CD4-positive, alpha-beta T cell (primary cell): ENCODE data around the gene TMCC3. TPM values are rescaled to one million over a fixed set of nuclear protein-coding genes. Genes with fewer than 3 reads are reported as not detected.

Experiments used
- ATAC-seq: fragments of 200-7000 bp; cut with Tn5 transposase; one replicate; pipeline ENCODE4 v1.10.0; 2022; ENCODE audit warnings: mild to moderate bottlenecking; ENCODE audit not compliant: poor library complexity
- CTCF ChIA-PET: fragments of 350-600 bp; sonication (Branson Sonifier 250); formaldehyde crosslinking; loops from one replicate; lab custom pipeline; 2021; ENCODE audit warnings: antibody characterized with exemption, inconsistent platforms; lab: Charles Lee
- POLR2A ChIA-PET: fragments of 350-600 bp; sonication (Branson Sonifier 250); formaldehyde crosslinking; loops from one replicate; lab custom pipeline; 2021; ENCODE audit warnings: antibody characterized with exemption, inconsistent platforms; lab: Charles Lee
- DNase-seq, 14 experiments: peaks; one replicate each; pipeline ENCODE4 v3.0.0-alpha.2; 2013 to 2020; ENCODE audit warnings: mixed read lengths in 2 of 14
- H3K27ac ChIP-seq, 2 donors: one replicate each; pipeline versions ENCODE4 v1.5.1 to v1.7.0; 2013; ENCODE audit warnings: low read length in 2 of 2, low read depth in 1 of 2, mild to moderate bottlenecking in 1 of 2
- H3K27me3 ChIP-seq, 2 experiments: 1 replicate in 1 of 2; 2 replicates in 1 of 2; pipeline versions ENCODE4 v1.6.1 to v1.7.0; 2013; ENCODE audit warnings: low read length in 2 of 2, control low read depth in 1 of 2, mild to moderate bottlenecking in 1 of 2, moderate library complexity in 1 of 2; ENCODE audit not compliant: insufficient read depth in 2 of 2, control insufficient read depth in 1 of 2
- H3K36me3 ChIP-seq: one replicate; pipeline ENCODE4 v1.6.1; 2013; ENCODE audit warnings: low read length, control low read depth; ENCODE audit not compliant: insufficient read depth
- H3K4me1 ChIP-seq: one replicate; pipeline ENCODE4 v1.6.1; 2013; ENCODE audit warnings: low read length, control low read depth; ENCODE audit not compliant: insufficient read depth
- H3K4me3 ChIP-seq: one replicate; pipeline ENCODE4 v1.5.1; 2013; ENCODE audit warnings: mild to moderate bottlenecking, low read length, moderate library complexity
- H3K9me3 ChIP-seq, 2 experiments: 1 replicate in 1 of 2; 2 replicates in 1 of 2; pipeline versions ENCODE4 v1.6.1 to v1.7.0; 2013; ENCODE audit warnings: low read length in 2 of 2, mild to moderate bottlenecking in 2 of 2, control low read depth in 1 of 2, moderate library complexity in 1 of 2; ENCODE audit not compliant: control insufficient read depth in 1 of 2, insufficient read depth in 1 of 2
- H3K27ac Mint-ChIP-seq: one replicate; pipeline ENCODE4 v1.8.0; 2020; ENCODE audit warnings: mixed read lengths
- H3K27me3 Mint-ChIP-seq: one replicate; pipeline ENCODE4 v1.8.0; 2021; ENCODE audit warnings: mixed read lengths
- H3K36me3 Mint-ChIP-seq: one replicate; pipeline ENCODE4 v1.8.0; 2021; ENCODE audit warnings: low read depth, mixed read lengths
- H3K4me1 Mint-ChIP-seq: one replicate; pipeline ENCODE4 v1.8.0; 2021; ENCODE audit warnings: low read depth, mixed read lengths
- H3K4me3 Mint-ChIP-seq: one replicate; pipeline ENCODE4 v1.8.0; 2020; ENCODE audit warnings: mild to moderate bottlenecking, mixed read lengths
- H3K9me3 Mint-ChIP-seq: one replicate; pipeline ENCODE4 v1.8.0; 2020; ENCODE audit warnings: mixed read lengths
- intact Hi-C, 2 experiments: fragments of 100-400 bp; cut with DNase I in 1 of 2; cut with micrococcal nuclease in 1 of 2; formaldehyde crosslinking; loops; one replicate each; pipeline versions ENCODE4 v1.15.1 to v1.9.0; 2023 to 2025; cut with DNase I, micrococcal nuclease
- total RNA-seq, 174 experiments: library from RNA in 2 of 174; stranded (reverse) in 2 of 174; gene quantifications; one replicate each; pipeline ENCODE4 v1.2.3 and lab custom pipeline; 2021 to 2026
- TF ChIP-seq, protein P1 (sequence below): fragments of 200-600 bp; IDR thresholded peaks from one replicate; pipeline ENCODE4 v1.8.0; 2022; ENCODE audit warnings: antibody characterized with exemption, mild to moderate bottlenecking

TMCC3 gene
- total RNA-seq, 2 experiments from 2014 or later, result 0.78 to 1.3 TPM

DNA sequence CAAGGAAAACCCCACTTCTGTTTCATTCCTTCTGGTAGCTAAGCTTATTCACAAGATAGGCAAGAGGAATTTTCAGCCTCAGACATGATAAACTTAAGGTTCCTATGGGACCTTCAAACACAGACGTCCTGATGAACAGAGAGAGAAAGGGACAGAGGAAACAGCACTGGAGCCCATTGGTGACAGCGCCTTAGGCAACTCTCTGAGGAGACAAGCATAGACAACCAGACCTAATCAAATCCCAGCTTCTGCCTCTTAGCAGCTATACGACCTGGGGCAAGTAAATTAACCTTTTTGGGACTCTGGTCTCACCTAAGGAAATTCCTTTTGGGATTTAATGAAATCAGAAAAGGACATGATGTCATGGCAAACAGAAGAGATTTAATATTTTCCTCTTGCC is 33.3 kb downstream of the TMCC3 start:
- Mint-ChIP-seq H3K9me3 (no peaks in the 10 kb centered on the region), H3K4me3 (no peak overlapping the region), H3K4me1 (peaks cover 12% of the 10 kb centered on the region), H3K36me3 (no peaks in the 10 kb centered on the region), H3K27ac (no peak overlapping the region), H3K27me3 (peaks cover 4% of the 10 kb centered on the region)
- Histone ChIP-seq H3K4me1 (peaks cover 4% of the 10 kb centered on the region), H3K36me3 (no peaks in the 10 kb centered on the region), H3K27me3 (no peaks in the 10 kb centered on the region), H3K9me3 (no peaks in the 10 kb centered on the region), H3K27ac (no peak overlapping the region), H3K4me3 (no peak overlapping the region)
- TF ChIP-seq, protein P1, sequence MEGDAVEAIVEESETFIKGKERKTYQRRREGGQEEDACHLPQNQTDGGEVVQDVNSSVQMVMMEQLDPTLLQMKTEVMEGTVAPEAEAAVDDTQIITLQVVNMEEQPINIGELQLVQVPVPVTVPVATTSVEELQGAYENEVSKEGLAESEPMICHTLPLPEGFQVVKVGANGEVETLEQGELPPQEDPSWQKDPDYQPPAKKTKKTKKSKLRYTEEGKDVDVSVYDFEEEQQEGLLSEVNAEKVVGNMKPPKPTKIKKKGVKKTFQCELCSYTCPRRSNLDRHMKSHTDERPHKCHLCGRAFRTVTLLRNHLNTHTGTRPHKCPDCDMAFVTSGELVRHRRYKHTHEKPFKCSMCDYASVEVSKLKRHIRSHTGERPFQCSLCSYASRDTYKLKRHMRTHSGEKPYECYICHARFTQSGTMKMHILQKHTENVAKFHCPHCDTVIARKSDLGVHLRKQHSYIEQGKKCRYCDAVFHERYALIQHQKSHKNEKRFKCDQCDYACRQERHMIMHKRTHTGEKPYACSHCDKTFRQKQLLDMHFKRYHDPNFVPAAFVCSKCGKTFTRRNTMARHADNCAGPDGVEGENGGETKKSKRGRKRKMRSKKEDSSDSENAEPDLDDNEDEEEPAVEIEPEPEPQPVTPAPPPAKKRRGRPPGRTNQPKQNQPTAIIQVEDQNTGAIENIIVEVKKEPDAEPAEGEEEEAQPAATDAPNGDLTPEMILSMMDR, result no peak
- intact Hi-C loops, result no loop called here
- DNase-seq (no peak), ATAC-seq (no peak)
- POLR2A ChIA-PET, result no interaction called here
- CTCF ChIA-PET, result no interaction called here

DNA sequence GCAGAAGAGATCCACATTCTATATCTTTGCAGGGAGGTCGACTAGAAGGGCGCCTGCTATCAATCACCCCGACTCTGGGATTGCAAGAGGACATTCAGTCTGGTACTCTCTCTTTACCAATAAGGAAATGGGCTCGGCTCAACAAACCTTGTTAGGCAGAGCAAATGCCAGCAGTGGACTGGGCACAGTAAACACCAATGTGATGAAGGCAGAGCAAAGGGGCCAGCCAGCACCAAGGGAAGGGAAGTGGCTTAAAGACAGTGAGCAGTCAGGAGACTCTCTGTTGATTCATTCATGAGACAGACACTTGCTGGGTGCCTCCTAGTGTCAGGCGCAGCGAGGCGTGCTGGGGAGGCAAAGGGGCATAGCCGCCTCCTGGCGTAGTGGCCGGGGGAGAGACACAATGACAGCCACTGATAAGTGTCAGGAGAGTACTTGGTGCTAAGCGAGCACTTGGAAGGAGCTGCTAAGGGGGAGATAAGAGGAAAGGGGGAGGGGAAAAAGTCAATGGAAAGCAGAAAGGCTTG is 34.1 kb downstream of the TMCC3 start:
- H3K4me3 ChIP-seq, result no peak overlapping the region

DNA sequence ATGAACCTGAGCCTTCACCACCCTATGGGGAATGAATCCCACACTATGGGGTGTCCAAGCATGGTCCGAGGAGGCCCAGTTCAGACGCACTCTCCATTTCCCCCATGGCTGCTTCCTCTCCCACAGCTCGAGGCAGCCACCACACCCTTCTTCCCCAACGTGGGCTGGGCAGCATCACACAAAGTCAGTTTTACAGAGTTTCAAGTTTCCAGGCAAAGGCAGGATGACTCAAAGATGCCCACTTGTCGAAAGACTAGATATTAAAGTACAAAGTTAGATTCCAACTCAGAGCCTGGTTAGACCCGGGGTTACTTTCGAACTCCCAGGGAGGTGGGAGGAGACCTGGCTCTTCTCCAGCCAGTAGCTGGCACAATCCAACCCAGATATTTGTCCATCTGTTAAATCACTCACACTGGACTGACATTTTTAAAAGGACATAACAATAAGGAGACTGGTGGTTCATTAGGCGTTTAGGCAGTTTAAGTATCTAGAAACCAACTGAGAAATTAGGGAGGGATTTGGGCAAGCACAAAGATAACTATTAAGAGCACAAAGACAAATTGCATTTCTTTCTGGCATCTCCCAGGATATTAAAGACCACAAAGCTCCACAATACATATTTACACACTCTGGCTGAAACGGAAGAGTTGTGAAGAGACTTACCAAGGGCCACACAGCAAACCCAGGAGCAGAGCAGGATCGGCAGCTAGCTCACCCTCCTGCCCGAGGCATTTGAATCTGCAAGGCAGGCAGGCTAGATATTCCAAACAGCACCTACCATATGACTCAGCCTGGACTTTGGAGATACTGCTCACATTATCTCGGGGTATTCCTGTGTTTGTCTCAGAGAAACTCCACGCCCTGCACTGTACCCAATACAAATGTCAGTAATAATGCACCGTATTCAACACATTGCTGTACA is 34.8 kb downstream of the TMCC3 start:
- POLR2A ChIA-PET, result no interaction called here
- intact Hi-C loops, result no loop called here
- Histone ChIP-seq H3K27me3 (no peaks in the 10 kb centered on the region), H3K4me1 (no peaks in the 10 kb centered on the region), H3K36me3 (no peaks in the 10 kb centered on the region), H3K4me3 (no peak overlapping the region), H3K27ac (no peak overlapping the region), H3K9me3 (no peaks in the 10 kb centered on the region)
- DNase-seq (no peak), ATAC-seq (no peak)
- Mint-ChIP-seq H3K36me3 (no peaks in the 10 kb centered on the region), H3K27ac (no peak overlapping the region), H3K27me3 (peaks cover 4% of the 10 kb centered on the region), H3K4me3 (no peak overlapping the region), H3K4me1 (no peaks in the 10 kb centered on the region), H3K9me3 (no peaks in the 10 kb centered on the region)
- TF ChIP-seq, protein P1, result no peak
- CTCF ChIA-PET, result no interaction called here

More for the DNA sequence above, 34.1 kb downstream of the TMCC3 start:
- Mint-ChIP-seq H3K4me3 (no peak overlapping the region), H3K36me3 (no peaks in the 10 kb centered on the region), H3K27ac (no peak overlapping the region), H3K27me3 (peaks cover 4% of the 10 kb centered on the region), H3K9me3 (no peaks in the 10 kb centered on the region), H3K4me1 (peaks cover 4% of the 10 kb centered on the region)
- Histone ChIP-seq H3K27me3 (no peaks in the 10 kb centered on the region), H3K36me3 (no peaks in the 10 kb centered on the region), H3K9me3 (no peaks in the 10 kb centered on the region), H3K27ac (no peak overlapping the region), H3K4me1 (peaks cover 3% of the 10 kb centered on the region)
- CTCF ChIA-PET, result no interaction called here
- TF ChIP-seq, protein P1, result no peak
- no peak for ATAC-seq
- DNase-seq, result no peak
- POLR2A ChIA-PET, result no interaction called here
- intact Hi-C loops, result no loop called here
